Right forelimb (tissue), 1 donor: Measurements from ENCODE around the gene SLC38A1.

Experiments used
- DNase-seq: peaks from one replicate; pipeline ENCODE4 v3.0.0-alpha.2; 2018

Gene SLC38A1

GRCh38 chr12:46160981-46161690, 107.7 kb downstream of the SLC38A1 start:
- no peak for DNase-seq

- peak; percentile 61 for DNase-seq
These were observed 108.5 kb downstream of the SLC38A1 start for GRCh38 chr12:46160101-46160980.

GRCh38 chr12:46159309-46159901, 109.4 kb downstream of the SLC38A1 start:
- DNase-seq = no peak

- DNase-seq = no peak
These were observed 110.3 kb downstream of the SLC38A1 start for GRCh38 chr12:46158501-46158900.

- no peak for DNase-seq
These were observed 114.4 kb downstream of the SLC38A1 start for GRCh38 chr12:46154221-46154985.

- DNase-seq = no peak
These were observed 115.5 kb downstream of the SLC38A1 start for GRCh38 chr12:46153268-46153872.

GRCh38 chr12:46152456-46152855, 116.4 kb downstream of the SLC38A1 start:
- DNase-seq = no peak

- DNase-seq = no peak
These were observed 118.1 kb downstream of the SLC38A1 start for GRCh38 chr12:46150735-46151134.

- no peak for DNase-seq
These were observed 118.9 kb downstream of the SLC38A1 start for GRCh38 chr12:46149905-46150304.

GRCh38 chr12:46149079-46149464, 119.8 kb downstream of the SLC38A1 start:
- DNase-seq = no peak

- no peak for DNase-seq
These were observed 120.3 kb downstream of the SLC38A1 start for GRCh38 chr12:46148327-46149078.

- DNase-seq = no peak
These were observed 121.7 kb downstream of the SLC38A1 start for GRCh38 chr12:46147144-46147543.

GRCh38 chr12:46145881-46146280, 123.0 kb downstream of the SLC38A1 start:
- no peak for DNase-seq

- no peak for DNase-seq
These were observed 124.4 kb downstream of the SLC38A1 start for GRCh38 chr12:46144433-46144832.

- no peak for DNase-seq
These were observed 132.6 kb downstream of the SLC38A1 start for GRCh38 chr12:46136249-46136648.

GRCh38 chr12:46135750-46136149, 133.1 kb downstream of the SLC38A1 start:
- no peak for DNase-seq

- no peak for DNase-seq
These were observed 134.0 kb downstream of the SLC38A1 start for GRCh38 chr12:46134852-46135251.

- DNase-seq = no peak
These were observed 134.5 kb downstream of the SLC38A1 start for GRCh38 chr12:46134205-46134811.

GRCh38 chr12:46133751-46134150, 135.1 kb downstream of the SLC38A1 start:
- no peak for DNase-seq
